Panc1 (cell line): ENCODE results near the gene SLC24A4. TPM values are rescaled to one million over a fixed set of nuclear protein-coding genes. Genes with fewer than 3 reads are reported as not detected.

Experiments used
- ATAC-seq: fragments of 200-7000 bp; cut with Tn5 transposase; 2 replicates; pipeline ENCODE4 v1.9.1; 2020; ENCODE audit warnings: mild to moderate bottlenecking, moderate library complexity
- BruUV-seq: library from RNA; stranded (reverse); fragments of 400-500 nt; replicated peaks from 2 replicates; lab custom pipeline; 2021; lab: Mats Ljungman, UMichigan
- CTCF ChIA-PET: fragments of 300-600 bp; sonication (Branson Sonifier 250); formaldehyde crosslinking; loops from one replicate; lab custom pipeline; 2022; ENCODE audit warnings: antibody characterized with exemption; lab: Charles Lee
- POLR2A ChIA-PET: fragments of 300-600 bp; sonication (Branson Sonifier 250); formaldehyde crosslinking; loops from one replicate; lab custom pipeline; 2022; ENCODE audit warnings: antibody characterized with exemption; lab: Charles Lee
- DNase-seq: peaks from one replicate; pipeline ENCODE4 v3.0.0-alpha.2; 2010; ENCODE audit warnings: low read depth, low spot score
- H3K27ac ChIP-seq: 2 replicates; pipeline ENCODE4 v1.5.1; 2011; ENCODE audit warnings: mild to moderate bottlenecking, low read length, inconsistent platforms
- H3K27me3 ChIP-seq: fragments of 200-500 bp; sonication (Bioruptor generic); 2 replicates; pipeline ENCODE4 v1.6.0; 2014; ENCODE audit warnings: low read length, inconsistent platforms; ENCODE audit not compliant: control insufficient read depth, insufficient read depth
- H3K36me3 ChIP-seq: fragments of 200-500 bp; sonication (Bioruptor generic); 2 replicates; pipeline ENCODE4 v1.5.1; 2014; ENCODE audit warnings: inconsistent platforms, mild to moderate bottlenecking, low read length, moderate library complexity; ENCODE audit not compliant: control insufficient read depth, insufficient read depth
- H3K4me1 ChIP-seq: 2 replicates; pipeline ENCODE4 v1.5.1; 2011; ENCODE audit warnings: inconsistent platforms, mild to moderate bottlenecking, low read length, moderate library complexity; ENCODE audit not compliant: control insufficient read depth, insufficient read depth
- H3K4me3 ChIP-seq, 2 experiments: 2 replicates each; pipeline ENCODE4 v1.5.1; 2011 to 2012; ENCODE audit warnings: low read depth in 2 of 2, low read length in 2 of 2, mild to moderate bottlenecking in 2 of 2, inconsistent platforms in 1 of 2, moderate library complexity in 1 of 2
- H3K9me3 ChIP-seq: fragments of 200-500 bp; sonication (Bioruptor generic); 2 replicates; pipeline ENCODE4 v1.5.1; 2014; ENCODE audit warnings: low read depth, mild to moderate bottlenecking, inconsistent platforms, low read length, moderate library complexity; ENCODE audit not compliant: control insufficient read depth, insufficient read depth
- CTCF ChIP-seq: fragments of 450-650 bp; IDR thresholded peaks from 2 replicates; pipeline ENCODE4 v1.5.1; 2017; ENCODE audit warnings: mild to moderate bottlenecking
- POLR2AphosphoS5 ChIP-seq: IDR thresholded peaks from 2 replicates; pipeline ENCODE4 v1.6.1; 2012; ENCODE audit warnings: mild to moderate bottlenecking, low read depth, low read length, moderate library complexity
- REST ChIP-seq, 2 experiments: IDR thresholded peaks; 2 replicates each; pipeline ENCODE4 v1.6.1; 2011 to 2012; ENCODE audit warnings: low read depth in 2 of 2, control low read depth in 1 of 2, low read length in 1 of 2, mild to moderate bottlenecking in 1 of 2, moderate library complexity in 1 of 2; ENCODE audit not compliant: insufficient read depth in 1 of 2
- SIN3A ChIP-seq: IDR thresholded peaks from 2 replicates; pipeline ENCODE4 v1.6.1; 2012; ENCODE audit warnings: low read depth, mild to moderate bottlenecking, low read length, moderate library complexity, borderline replicate concordance; ENCODE audit not compliant: insufficient read depth
- TCF7L2 ChIP-seq: IDR thresholded peaks from 2 replicates; pipeline ENCODE4 v1.6.1; 2011; ENCODE audit warnings: mild to moderate bottlenecking, low read depth, low read length, inconsistent platforms
- in situ Hi-C: cut with HindIII; loops from 2 replicates; pipeline ENCODE4 v1.10.0; 2016; ENCODE audit warnings: low sequenced_read_pairs, low pct_unique_long_range_greater_than_20kb
- intact Hi-C: fragments of 100-400 bp; cut with micrococcal nuclease; formaldehyde crosslinking; loops from one replicate; pipeline ENCODE4 v1.10.0; 2022; ENCODE audit not compliant: unreplicated experiment
- total RNA-seq: library from RNA; stranded (reverse); gene quantifications from one replicate; pipeline ENCODE4 v1.2.1, GENCODE V29; 2021; ENCODE audit not compliant: unreplicated experiment

The SLC24A4 gene
- total RNA-seq, 1 experiment from 2014 or later, result not detected

GRCh38 chr14:92450351-92451070, 127.5 kb downstream of the SLC24A4 start:
- H3K4me3 ChIP-seq, result no peak overlapping the region
- no peaks in the 10 kb centered on the region for H3K27me3 ChIP-seq
- TF ChIP-seq TCF7L2 (no peak), SIN3A (no peak), CTCF (no peak), REST (IDR thresholded peaks at IDR 0.05; ENCODE audit: insufficient read depth in 1 of 2, low read depth in 2 of 2, low read length in 1 of 2) (no peak), POLR2AphosphoS5 (no peak)
- H3K27ac ChIP-seq, result no peak overlapping the region
- POLR2A ChIA-PET, result no interaction called here
- BruUV-seq, result no TSS peak
- ATAC-seq (no peak), DNase-seq (no peak)
- CTCF ChIA-PET, result no interaction called here
- H3K4me1 ChIP-seq, result no peaks in the 10 kb centered on the region
- intact Hi-C loops (no loop called here), in situ Hi-C loops (no loop called here)
- H3K36me3 ChIP-seq, result no peaks in the 10 kb centered on the region
- H3K9me3 ChIP-seq, result no peaks in the 10 kb centered on the region

- ATAC-seq, result no peak
- CTCF ChIA-PET, result no interaction called here
- no TSS peak for BruUV-seq
Measured at GRCh38 chr14:92451245-92451644, 128.3 kb downstream of the SLC24A4 start.

More at GRCh38 chr14:92451245-92451644, 128.3 kb downstream of the SLC24A4 start:
- Histone ChIP-seq H3K4me1 (no peaks in the 10 kb centered on the region), H3K9me3 (no peaks in the 10 kb centered on the region), H3K27me3 (no peaks in the 10 kb centered on the region), H3K27ac (no peak overlapping the region), H3K36me3 (no peaks in the 10 kb centered on the region), H3K4me3 (no peak overlapping the region)
- intact Hi-C loops, result no loop called here
- no peak for DNase-seq
- in situ Hi-C loops, result no loop called here
- POLR2A ChIA-PET, result no interaction called here
- TF ChIP-seq CTCF (no peak), SIN3A (no peak), TCF7L2 (no peak), POLR2AphosphoS5 (no peak), REST (IDR thresholded peaks at IDR 0.05; ENCODE audit: insufficient read depth in 1 of 2, low read depth in 2 of 2, low read length in 1 of 2) (no peak)
